GM18517 (cell line): ENCODE data around the gene DHX36.

Experiments used
- ATAC-seq: cut with Tn5 transposase; IDR thresholded peaks from one replicate; pipeline ENCODE4 v1.9.1; 2021; ENCODE audit warnings: mild to moderate bottlenecking, moderate library complexity; ENCODE audit not compliant: unreplicated experiment

The DHX36 gene

DNA sequence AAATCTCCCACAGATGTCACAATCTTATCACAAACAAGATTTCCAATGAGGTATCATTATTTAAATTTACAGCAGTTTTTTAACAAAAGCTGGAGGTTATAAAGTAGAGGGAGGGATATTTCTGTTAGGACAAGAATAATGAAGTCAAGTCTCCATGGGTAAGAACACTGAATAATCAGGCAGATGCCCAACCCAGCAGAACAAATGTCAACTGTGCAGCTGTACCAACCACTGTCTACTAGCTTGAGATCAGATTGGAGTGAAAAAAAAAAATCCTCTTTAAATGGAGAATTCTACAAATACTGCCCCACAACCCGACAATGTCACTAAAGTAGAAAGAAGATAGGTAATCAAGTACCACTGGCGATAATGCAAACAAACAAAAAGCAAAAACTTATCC lies 30.3 kb downstream of the DHX36 start:
- ATAC-seq = no peak

GRCh38 chr3:154290187-154290586 lies 34.1 kb downstream of the DHX36 start:
- ATAC-seq = no peak

- ATAC-seq = no peak
These were observed 39.1 kb downstream of the DHX36 start for GRCh38 chr3:154285221-154285620.

DNA sequence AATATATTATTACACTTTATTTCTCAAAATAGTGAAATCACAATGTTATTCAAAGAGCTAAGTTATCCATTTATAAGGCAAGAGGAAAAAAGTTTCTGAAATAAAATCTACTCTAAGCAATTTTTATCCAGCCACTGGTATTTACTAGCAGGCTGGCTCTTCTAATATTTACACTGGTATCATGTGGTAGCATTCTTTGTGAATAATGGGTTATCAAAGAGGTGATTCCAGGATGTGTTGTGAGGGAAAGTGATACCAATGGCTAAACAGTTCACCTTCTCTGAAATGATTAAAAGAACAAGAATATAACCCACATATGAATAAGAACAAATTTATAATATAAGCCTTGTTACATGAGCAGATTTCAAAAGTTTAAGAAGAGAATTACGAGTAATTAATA lies 44.1 kb downstream of the DHX36 start:
- ATAC-seq = no peak

DNA sequence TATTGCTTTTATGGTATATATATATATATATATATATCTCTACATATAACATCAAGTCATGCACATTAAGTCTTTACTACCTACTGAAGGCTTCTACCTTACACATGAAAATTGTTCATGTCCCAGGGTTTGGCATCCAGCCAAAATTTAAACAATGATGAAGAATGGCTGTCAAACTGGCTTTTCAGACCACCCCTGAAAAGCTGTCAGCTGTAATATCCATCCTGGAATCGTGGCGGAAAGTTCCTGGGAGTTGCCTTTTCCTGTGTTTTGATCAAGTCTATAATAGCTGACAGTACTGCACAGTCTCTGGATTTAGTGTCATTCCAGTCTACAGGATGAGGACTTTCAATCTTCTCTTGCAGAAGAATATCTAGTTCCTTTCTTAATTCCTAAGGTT lies 48.3 kb downstream of the DHX36 start:
- no peak for ATAC-seq

DNA sequence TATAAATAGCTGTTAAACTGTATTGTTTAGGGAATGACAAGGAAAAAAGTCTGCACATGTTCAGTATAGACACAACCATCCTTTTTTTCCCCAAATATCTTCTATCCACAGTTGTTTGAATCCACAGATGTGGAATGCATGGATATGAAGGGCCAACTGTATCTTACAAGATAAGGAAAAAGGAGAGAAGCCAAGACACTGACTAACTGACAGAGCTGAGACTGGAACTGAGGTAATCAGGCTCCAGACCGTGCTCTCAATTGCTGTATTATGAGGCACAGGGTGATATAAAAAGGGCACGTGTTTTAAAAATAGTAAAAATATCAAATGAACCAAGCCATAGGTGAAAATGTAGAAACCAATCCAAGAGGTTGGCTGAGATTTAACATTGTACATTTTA lies 49.0 kb downstream of the DHX36 start:
- ATAC-seq = no peak

DNA sequence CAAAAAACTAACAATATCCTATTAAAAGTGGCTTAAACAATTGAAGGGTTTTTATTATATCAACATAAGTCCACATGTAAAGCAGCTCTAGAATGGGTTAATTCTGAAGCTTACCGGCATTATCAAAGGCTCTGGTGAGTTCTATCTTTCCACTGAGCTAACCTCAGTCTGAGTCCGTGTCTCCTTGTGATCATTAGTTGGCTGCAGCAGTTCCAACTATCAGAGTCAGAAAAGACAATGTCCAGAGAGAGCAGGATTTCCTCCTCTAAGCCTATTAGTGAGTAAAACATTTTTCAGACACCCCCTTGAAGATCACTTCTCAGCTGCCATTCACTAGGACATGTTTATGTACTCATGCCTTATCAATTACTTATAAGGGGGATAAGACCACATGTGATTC lies 49.9 kb downstream of the DHX36 start:
- no peak for ATAC-seq

- no peak for ATAC-seq
These were observed 50.9 kb downstream of the DHX36 start for GRCh38 chr3:154273381-154273780.

- ATAC-seq = no peak
These were observed 69.8 kb downstream of the DHX36 start for GRCh38 chr3:154254527-154254926.

DNA sequence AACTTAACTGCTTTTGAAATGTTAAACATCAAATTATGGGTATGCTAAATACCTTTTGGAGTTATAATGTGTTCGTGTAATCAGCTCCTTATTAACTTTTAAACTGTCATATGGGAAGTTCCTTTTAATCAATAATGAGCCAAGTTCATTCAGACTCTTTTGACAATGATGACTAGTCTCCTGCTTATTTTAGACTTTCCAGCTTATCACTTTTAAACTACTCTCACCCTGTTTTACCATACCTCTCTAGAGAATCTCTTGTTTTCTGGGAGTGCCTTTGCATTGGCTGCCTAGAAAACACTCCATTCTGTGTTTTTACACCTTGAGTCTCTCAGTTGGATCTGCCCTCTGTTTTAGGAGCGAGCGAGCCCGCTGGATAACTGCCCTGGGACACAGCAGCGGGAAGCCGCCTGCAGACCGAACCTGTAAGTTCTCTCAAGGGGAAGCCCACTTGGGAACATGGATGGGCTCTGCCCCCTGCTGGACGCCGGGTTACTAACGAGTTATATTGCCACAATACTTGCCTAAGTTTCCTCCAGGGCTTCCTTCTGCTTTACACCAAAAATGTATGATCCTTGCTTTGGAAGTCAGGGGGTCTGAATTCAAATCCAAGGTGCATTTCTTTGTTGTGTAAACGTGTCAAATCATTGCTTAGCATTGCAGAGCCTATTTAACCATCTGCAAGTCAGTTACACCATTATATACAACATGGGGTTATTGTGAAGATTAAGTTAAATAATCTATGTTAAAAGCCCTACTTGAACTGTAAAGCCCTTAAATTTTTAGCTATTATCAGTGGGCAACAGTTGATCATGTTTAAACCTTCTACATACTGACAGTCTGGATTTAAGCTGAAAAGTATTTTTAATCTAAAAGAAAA lies 71.3 kb downstream of the DHX36 start:
- peak; percentile 92 for ATAC-seq

GRCh38 chr3:154251610-154252009 lies 72.7 kb downstream of the DHX36 start:
- ATAC-seq = no peak

DNA sequence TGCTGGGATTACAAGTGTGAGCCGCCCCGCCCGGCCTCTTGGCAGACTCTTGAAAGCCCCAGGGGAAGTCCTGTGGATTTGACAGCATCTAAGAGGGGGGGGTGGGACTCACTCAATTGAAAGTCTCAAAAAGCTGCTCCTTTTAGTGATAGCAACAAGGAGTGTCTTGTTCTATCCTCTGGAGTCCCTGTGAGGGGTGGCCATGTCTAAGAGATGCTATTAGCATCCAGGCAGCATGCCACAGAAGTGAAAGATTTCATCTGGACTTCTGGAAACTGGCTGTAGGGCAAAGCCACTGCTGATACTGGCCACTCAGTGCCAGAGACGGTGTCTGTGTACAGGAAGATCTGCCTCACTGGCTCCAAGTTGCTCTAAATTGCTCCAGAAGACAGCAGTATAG lies 74.0 kb downstream of the DHX36 start:
- no peak for ATAC-seq

GRCh38 chr3:154247806-154248415 lies 76.4 kb downstream of the DHX36 start:
- ATAC-seq = no peak

DNA sequence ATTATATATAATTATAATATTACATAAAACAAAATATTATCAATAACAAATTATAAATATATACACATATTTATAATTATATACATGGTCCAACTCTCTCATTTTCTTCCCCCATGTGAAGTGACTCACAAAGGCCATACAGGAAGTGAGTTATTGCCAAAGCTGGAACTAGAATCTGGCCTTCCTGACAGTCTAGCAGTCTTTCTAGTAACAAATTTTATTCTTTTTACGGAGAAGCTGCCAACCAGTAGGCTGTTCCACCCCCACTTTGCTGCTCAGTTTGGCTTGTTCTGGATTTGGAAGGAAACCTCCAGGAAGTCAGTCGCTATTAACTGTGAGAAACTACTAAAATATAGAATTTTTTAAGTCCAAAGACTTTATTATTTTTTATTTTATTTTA lies 79.6 kb downstream of the DHX36 start:
- no peak for ATAC-seq

- ATAC-seq = no peak
These were observed 80.9 kb downstream of the DHX36 start for GRCh38 chr3:154243353-154243752.

- no peak for ATAC-seq
These were observed 81.5 kb downstream of the DHX36 start for GRCh38 chr3:154242766-154243165.

- ATAC-seq = no peak
These were observed 82.8 kb downstream of the DHX36 start for GRCh38 chr3:154241496-154241895.

DNA sequence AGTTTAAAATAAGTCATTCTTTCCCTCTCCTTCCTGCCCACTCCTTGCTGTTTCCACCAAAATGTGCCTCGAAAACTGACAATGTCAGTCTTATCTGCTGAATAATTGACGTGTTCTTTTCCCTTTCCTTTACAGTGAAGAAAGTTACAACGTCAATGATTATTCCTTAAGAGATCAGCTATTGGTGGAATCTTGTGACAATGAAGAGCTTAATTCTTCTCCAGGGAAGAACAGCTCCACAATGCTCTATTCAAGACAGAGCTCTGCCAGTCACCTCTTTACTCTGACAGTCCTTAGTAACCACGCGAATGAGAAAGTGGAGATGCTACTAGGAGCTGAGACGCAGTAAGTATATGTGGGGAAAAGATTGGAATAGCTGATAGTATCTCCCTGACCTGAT lies 84.1 kb downstream of the DHX36 start:
- no peak for ATAC-seq

DNA sequence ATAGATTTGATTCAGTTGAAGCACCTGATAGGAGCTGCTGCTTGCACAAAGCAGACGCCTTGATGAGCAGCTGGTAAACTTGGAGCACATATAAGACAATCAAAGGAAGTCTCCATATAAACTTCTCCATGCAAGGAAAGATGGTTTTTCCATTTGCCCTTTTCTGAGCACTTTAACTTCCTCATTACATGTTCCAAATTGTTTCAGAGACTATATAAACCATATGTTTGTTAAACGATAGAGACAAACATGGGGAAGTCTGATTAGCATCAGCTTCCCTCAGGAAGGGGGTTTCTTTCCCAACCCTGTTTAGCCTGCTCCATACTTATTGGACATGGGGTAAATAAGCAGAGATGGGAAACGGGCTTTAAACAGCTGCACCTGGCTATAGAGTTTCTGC lies 88.0 kb downstream of the DHX36 start:
- no peak for ATAC-seq

DNA sequence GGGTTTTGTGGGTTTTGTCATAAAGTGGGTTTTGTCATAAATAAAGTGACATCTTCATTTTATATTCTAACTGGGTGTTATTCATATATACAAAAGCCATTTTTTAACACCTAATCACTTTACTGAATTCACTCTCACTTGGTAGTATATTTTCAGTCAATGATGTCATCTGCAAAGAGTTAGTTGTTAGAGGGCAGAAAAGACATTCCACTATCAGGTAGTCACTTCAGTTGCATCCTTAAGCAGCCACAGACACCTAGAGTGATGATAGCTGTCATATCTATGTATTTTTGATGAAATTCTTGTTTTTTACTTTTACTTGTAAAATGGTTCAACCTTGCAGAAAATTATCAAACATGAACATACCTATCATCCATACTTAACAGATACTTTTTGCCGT lies 89.0 kb downstream of the DHX36 start:
- no peak for ATAC-seq

- ATAC-seq = no peak
These were observed 95.1 kb downstream of the DHX36 start for GRCh38 chr3:154229217-154229590.

DNA sequence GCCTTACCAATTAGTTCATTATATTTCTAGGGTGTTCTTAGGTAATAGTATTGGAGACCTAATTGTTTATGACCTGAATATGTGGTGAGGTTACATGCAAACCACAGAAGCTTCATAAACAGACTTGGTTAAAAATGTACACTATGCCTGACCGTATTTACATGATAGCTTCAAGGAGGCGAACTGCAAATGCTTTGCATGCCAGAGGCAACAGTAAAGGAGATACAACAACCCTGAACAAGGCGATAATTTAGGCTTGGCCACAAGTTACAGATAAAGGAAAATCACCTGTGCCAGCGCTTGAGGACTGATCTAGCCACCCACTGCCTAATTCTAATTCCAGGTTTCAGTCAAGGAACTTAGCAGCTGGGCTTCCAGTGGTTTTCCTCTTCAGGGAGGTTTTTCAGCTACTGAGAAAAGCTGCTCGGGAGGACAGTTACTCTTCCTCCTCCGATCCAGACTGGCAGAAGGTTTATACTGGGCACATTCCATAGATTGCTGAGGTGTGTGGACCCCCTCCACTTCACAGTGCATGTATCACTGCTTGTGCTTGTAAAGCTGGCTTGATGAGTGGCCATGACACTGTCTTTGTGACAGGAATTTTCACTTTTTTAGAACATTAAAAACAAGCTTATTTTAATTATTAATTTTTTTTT lies 95.6 kb downstream of the DHX36 start:
- no peak for ATAC-seq
